ENCODE results near the gene TMEM50A.
"Not testable (repeated sequence)": the region's sequence is repeated elsewhere in the genome, so short reads cannot be mapped to it uniquely, and the experiment has no call there.

GRCh38 chr1:25324407-25324806 is 13.7 kb upstream of the TMEM50A start:
- TF ChIP-seq, protein P1, sequence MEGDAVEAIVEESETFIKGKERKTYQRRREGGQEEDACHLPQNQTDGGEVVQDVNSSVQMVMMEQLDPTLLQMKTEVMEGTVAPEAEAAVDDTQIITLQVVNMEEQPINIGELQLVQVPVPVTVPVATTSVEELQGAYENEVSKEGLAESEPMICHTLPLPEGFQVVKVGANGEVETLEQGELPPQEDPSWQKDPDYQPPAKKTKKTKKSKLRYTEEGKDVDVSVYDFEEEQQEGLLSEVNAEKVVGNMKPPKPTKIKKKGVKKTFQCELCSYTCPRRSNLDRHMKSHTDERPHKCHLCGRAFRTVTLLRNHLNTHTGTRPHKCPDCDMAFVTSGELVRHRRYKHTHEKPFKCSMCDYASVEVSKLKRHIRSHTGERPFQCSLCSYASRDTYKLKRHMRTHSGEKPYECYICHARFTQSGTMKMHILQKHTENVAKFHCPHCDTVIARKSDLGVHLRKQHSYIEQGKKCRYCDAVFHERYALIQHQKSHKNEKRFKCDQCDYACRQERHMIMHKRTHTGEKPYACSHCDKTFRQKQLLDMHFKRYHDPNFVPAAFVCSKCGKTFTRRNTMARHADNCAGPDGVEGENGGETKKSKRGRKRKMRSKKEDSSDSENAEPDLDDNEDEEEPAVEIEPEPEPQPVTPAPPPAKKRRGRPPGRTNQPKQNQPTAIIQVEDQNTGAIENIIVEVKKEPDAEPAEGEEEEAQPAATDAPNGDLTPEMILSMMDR (IDR thresholded peaks at IDR 0.05; ENCODE audit: low read depth, low read length, poor library complexity, severe bottlenecking), result not testable (repeated sequence)
- not testable (repeated sequence) for TF ChIP-seq EZH2phosphoT487 (IDR thresholded peaks at IDR 0.05; ENCODE audit: borderline replicate concordance, low read length)
